WTC11 (cell line): Measurements from ENCODE around the gene PAK3. TPM values are rescaled to one million over a fixed set of nuclear protein-coding genes. Genes with fewer than 3 reads are reported as not detected.

Source experiments
- ATAC-seq: fragments of 200-7000 bp; cut with Tn5 transposase; 2 replicates; pipeline ENCODE4 v1.10.0; 2021; ENCODE audit warnings: mild to moderate bottlenecking, moderate library complexity
- CTCF ChIA-PET: fragments of 300-600 bp; sonication (Branson Sonifier 250); formaldehyde crosslinking; loops from one replicate; lab custom pipeline; 2021; ENCODE audit warnings: antibody characterized with exemption; lab: Charles Lee
- POLR2A ChIA-PET: fragments of 350-600 bp; sonication (Branson Sonifier 250); formaldehyde crosslinking; loops from one replicate; lab custom pipeline; 2021; ENCODE audit warnings: antibody characterized with exemption; lab: Charles Lee
- DNase-seq: peaks from one replicate; pipeline ENCODE4 v3.0.0; 2021; ENCODE audit warnings: low spot score
- H3K27ac Mint-ChIP-seq: 2 replicates; pipeline ENCODE4 v1.8.0; 2021; ENCODE audit warnings: mixed read lengths
- H3K27me3 Mint-ChIP-seq: 2 replicates; pipeline ENCODE4 v1.8.0; 2021; ENCODE audit warnings: low read depth, mild to moderate bottlenecking, moderate library complexity, mixed read lengths
- H3K36me3 Mint-ChIP-seq: 2 replicates; pipeline ENCODE4 v1.8.0; 2021; ENCODE audit warnings: mixed read lengths
- H3K4me1 Mint-ChIP-seq: 2 replicates; pipeline ENCODE4 v1.8.0; 2022; ENCODE audit warnings: mixed read lengths
- H3K4me3 Mint-ChIP-seq: 2 replicates; pipeline ENCODE4 v1.8.0; 2021; ENCODE audit warnings: mild to moderate bottlenecking, moderate library complexity, mixed read lengths
- H3K9me3 Mint-ChIP-seq: 2 replicates; pipeline ENCODE4 v1.8.0; 2021; ENCODE audit warnings: mixed read lengths
- ARID4B ChIP-seq: sonication (generic); formaldehyde crosslinking; IDR thresholded peaks from 2 replicates; pipeline ENCODE4 v1.8.0; 2023; ENCODE audit warnings: missing genetic modification reagents, mild to moderate bottlenecking, borderline replicate concordance
- CBFB ChIP-seq: sonication (generic); formaldehyde crosslinking; IDR thresholded peaks from 2 replicates; pipeline ENCODE4 v1.8.1; 2022; ENCODE audit warnings: mild to moderate bottlenecking, low read depth, missing genetic modification reagents
- CREM ChIP-seq: sonication (generic); formaldehyde crosslinking; IDR thresholded peaks from 2 replicates; pipeline ENCODE4 v1.8.1; 2022; ENCODE audit warnings: mild to moderate bottlenecking, missing genetic modification reagents, moderate library complexity
- ERG ChIP-seq: fragments of 250-450 bp; sonication (Bioruptor Pico); IDR thresholded peaks from 2 replicates; pipeline ENCODE4 v1.8.0; 2021; ENCODE audit warnings: mild to moderate bottlenecking
- FOXK1 ChIP-seq: sonication (generic); formaldehyde crosslinking; IDR thresholded peaks from 2 replicates; pipeline ENCODE4 v1.8.0; 2022; ENCODE audit warnings: mild to moderate bottlenecking, moderate library complexity, missing genetic modification reagents
- IRF2 ChIP-seq: sonication (generic); formaldehyde crosslinking; IDR thresholded peaks from 2 replicates; pipeline ENCODE4 v1.8.0; 2022; ENCODE audit warnings: low read depth, missing genetic modification reagents, borderline replicate concordance
- JAZF1 ChIP-seq: fragments of 250-450 bp; sonication (Bioruptor Pico); IDR thresholded peaks from 2 replicates; pipeline ENCODE4 v1.9.0; 2021; ENCODE audit warnings: moderate library complexity, mild to moderate bottlenecking, inconsistent platforms
- JUN ChIP-seq: sonication (generic); formaldehyde crosslinking; IDR thresholded peaks from 2 replicates; pipeline ENCODE4 v1.8.0; 2023; ENCODE audit warnings: mild to moderate bottlenecking, missing genetic modification reagents
- MAX ChIP-seq: sonication (generic); formaldehyde crosslinking; IDR thresholded peaks from 2 replicates; pipeline ENCODE4 v1.8.0; 2022; ENCODE audit warnings: mild to moderate bottlenecking, missing genetic modification reagents
- NR1H2 ChIP-seq: sonication (generic); formaldehyde crosslinking; IDR thresholded peaks from 2 replicates; pipeline ENCODE4 v1.9.0; 2021; ENCODE audit warnings: mild to moderate bottlenecking, moderate library complexity, missing genetic modification reagents
- OVOL2 ChIP-seq: fragments of 250-450 bp; sonication (Bioruptor Pico); IDR thresholded peaks from 2 replicates; pipeline ENCODE4 v1.9.0; 2021; ENCODE audit warnings: mild to moderate bottlenecking, borderline replicate concordance
- RELA ChIP-seq: sonication (generic); formaldehyde crosslinking; IDR thresholded peaks from 2 replicates; pipeline ENCODE4 v1.8.1; 2022; ENCODE audit warnings: missing genetic modification reagents, mild to moderate bottlenecking, borderline replicate concordance
- TEAD4 ChIP-seq: sonication (generic); formaldehyde crosslinking; IDR thresholded peaks from 2 replicates; pipeline ENCODE4 v1.8.0; 2022; ENCODE audit warnings: mild to moderate bottlenecking, missing genetic modification reagents
- ZNF121 ChIP-seq: sonication (generic); formaldehyde crosslinking; IDR thresholded peaks from 2 replicates; pipeline ENCODE4 v1.8.0; 2023; ENCODE audit warnings: missing genetic modification reagents
- ZNF317 ChIP-seq: sonication (generic); formaldehyde crosslinking; IDR thresholded peaks from 2 replicates; pipeline ENCODE4 v1.8.1; 2023; ENCODE audit warnings: low read depth, mild to moderate bottlenecking, moderate library complexity, missing genetic modification reagents, borderline replicate concordance
- ZNF416 ChIP-seq: fragments of 250-450 bp; sonication (Bioruptor Pico); IDR thresholded peaks from 2 replicates; pipeline ENCODE4 v1.9.0; 2021; ENCODE audit warnings: mild to moderate bottlenecking, inconsistent platforms
- ZNF671 ChIP-seq: fragments of 250-450 bp; sonication (Bioruptor Pico); IDR thresholded peaks from 2 replicates; pipeline ENCODE4 v1.8.0; 2021; ENCODE audit warnings: mild to moderate bottlenecking
- total RNA-seq: library from RNA; stranded (reverse); gene quantifications from 3 replicates; pipeline ENCODE4 v1.2.3, GENCODE V29; 2021
- TF ChIP-seq, protein P1 (sequence below): sonication (generic); formaldehyde crosslinking; IDR thresholded peaks from 2 replicates; pipeline ENCODE4 v1.8.1; 2023; ENCODE audit warnings: mild to moderate bottlenecking, missing genetic modification reagents, moderate library complexity
- TF ChIP-seq, protein P2 (sequence below): sonication (generic); formaldehyde crosslinking; IDR thresholded peaks from 2 replicates; pipeline ENCODE4 v1.8.1; 2023; ENCODE audit warnings: mild to moderate bottlenecking, missing genetic modification reagents, moderate library complexity

PAK3 gene
- total RNA-seq, 1 experiment from 2014 or later, result 5.1 TPM

DNA sequence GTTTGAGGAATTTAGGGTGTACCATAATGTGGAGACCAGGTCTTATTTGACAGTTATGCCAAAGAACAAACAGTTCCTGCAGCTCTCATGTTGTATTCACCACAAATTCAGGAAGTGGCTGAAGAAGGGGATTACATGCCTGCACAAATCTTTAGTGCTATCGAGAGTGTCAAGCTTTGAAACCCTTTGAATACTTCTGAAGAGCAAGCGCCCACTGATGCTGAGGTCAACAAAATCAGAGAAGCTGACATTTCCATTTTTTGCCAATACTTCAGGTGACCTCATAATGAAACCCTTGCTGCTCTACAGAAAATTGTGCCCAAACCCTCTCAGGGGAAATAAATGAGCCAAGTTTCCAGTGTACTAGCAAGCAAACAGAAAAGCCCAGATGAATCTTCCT is 28.4 kb downstream of the PAK3 start:
- ATAC-seq, result no peak

DNA sequence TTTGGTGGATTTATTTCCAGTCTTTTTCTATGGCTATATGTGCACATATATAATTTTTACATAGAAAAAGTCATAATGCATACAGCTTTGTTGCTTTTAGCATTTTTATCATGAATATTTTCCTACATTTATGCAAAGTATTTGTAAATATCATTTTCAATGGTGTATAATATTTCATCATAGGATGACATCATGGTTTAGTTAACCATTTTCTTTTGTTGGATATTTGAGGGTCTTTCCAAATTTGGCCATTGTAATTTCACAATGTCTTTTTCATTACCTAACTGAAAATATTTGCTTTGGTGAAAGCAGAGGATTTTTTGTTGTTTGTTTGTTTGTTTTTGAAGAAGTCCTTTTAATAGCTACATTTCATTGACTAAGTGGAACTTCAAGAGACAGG is 31.0 kb downstream of the PAK3 start:
- no peak overlapping the region for H3K27ac Mint-ChIP-seq
- no peaks in the 10 kb centered on the region; the same call in 1 of the 2 replicates for H3K27me3 Mint-ChIP-seq
- H3K4me3 Mint-ChIP-seq, result no peak overlapping the region
- CTCF ChIA-PET, result no interaction called here
- H3K36me3 Mint-ChIP-seq, result peaks cover 4% of the 10 kb centered on the region; the same call in 1 of the 2 replicates
- POLR2A ChIA-PET, result interaction anchor here (0.7 kb wide), 1 partner anchor 499 kb away, joined by 3 read pairs; no protein-coding TSS in a partner anchor
- TF ChIP-seq JUN (no peak), ZNF317 (CRISPR knock-in tag) (no peak)
- TF ChIP-seq, protein P1, sequence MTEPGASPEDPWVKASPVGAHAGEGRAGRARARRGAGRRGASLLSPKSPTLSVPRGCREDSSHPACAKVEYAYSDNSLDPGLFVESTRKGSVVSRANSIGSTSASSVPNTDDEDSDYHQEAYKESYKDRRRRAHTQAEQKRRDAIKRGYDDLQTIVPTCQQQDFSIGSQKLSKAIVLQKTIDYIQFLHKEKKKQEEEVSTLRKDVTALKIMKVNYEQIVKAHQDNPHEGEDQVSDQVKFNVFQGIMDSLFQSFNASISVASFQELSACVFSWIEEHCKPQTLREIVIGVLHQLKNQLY (CRISPR knock-in tag), result no peak
- TF ChIP-seq, all 79 proteins: peak for 0
- ATAC-seq (no peak), DNase-seq (no peak)
- Mint-ChIP-seq H3K9me3 (no peaks in the 10 kb centered on the region), H3K4me1 (no peaks in the 10 kb centered on the region)

More for the DNA sequence above, 28.4 kb downstream of the PAK3 start:
- peaks cover 4% of the 10 kb centered on the region; the same call in 1 of the 2 replicates for H3K36me3 Mint-ChIP-seq
- H3K27ac Mint-ChIP-seq, result no peak overlapping the region
- CTCF ChIA-PET, result no interaction called here
- no peak overlapping the region for H3K4me3 Mint-ChIP-seq
- H3K4me1 Mint-ChIP-seq, result peaks cover 5% of the 10 kb centered on the region
- TF ChIP-seq JAZF1 (CRISPR knock-in tag), result no peak
- no peak for TF ChIP-seq TEAD4 (CRISPR knock-in tag)
- TF ChIP-seq, protein P2, sequence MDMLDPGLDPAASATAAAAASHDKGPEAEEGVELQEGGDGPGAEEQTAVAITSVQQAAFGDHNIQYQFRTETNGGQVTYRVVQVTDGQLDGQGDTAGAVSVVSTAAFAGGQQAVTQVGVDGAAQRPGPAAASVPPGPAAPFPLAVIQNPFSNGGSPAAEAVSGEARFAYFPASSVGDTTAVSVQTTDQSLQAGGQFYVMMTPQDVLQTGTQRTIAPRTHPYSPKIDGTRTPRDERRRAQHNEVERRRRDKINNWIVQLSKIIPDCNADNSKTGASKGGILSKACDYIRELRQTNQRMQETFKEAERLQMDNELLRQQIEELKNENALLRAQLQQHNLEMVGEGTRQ (CRISPR knock-in tag), result no peak
- TF ChIP-seq OVOL2 (CRISPR knock-in tag), result no peak
- TF ChIP-seq ERG (CRISPR knock-in tag), result no peak
- TF ChIP-seq NR1H2, result no peak
- TF ChIP-seq FOXK1 (CRISPR knock-in tag), result no peak
- no peaks in the 10 kb centered on the region for H3K9me3 Mint-ChIP-seq
- DNase-seq, result no peak
- POLR2A ChIA-PET, result no interaction called here
- no peaks in the 10 kb centered on the region; the same call in 1 of the 2 replicates for H3K27me3 Mint-ChIP-seq

DNA sequence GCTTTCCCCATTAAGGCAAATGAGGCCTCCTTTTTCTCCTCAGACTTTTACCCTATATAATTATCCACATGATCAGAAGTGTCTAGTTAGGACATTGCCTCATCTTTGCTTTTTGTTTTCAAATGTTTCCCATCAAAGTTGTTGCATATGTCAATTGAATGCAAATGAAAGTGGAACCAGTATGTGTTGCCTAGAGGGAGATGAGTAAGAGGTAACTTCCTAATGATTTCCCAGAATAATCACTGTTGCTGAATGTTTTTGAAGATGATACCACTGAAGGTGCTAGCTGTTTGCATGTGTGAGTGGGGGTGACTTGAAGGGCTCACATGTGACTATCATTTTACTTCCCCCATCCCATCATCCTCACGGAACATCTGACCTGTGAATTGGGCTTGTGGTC is 33.9 kb downstream of the PAK3 start:
- Mint-ChIP-seq H3K4me1 (no peaks in the 10 kb centered on the region), H3K36me3 (no peaks in the 10 kb centered on the region), H3K9me3 (no peaks in the 10 kb centered on the region), H3K4me3 (no peak overlapping the region), H3K27ac (no peak overlapping the region), H3K27me3 (no peaks in the 10 kb centered on the region; the same call in 1 of the 2 replicates)
- ChIA-PET CTCF (no interaction called here), POLR2A (no interaction called here)
- TF ChIP-seq ARID4B (CRISPR knock-in tag) (no peak), RELA (no peak), MAX (no peak), ZNF121 (CRISPR knock-in tag) (no peak), ZNF416 (CRISPR knock-in tag) (no peak), IRF2 (CRISPR knock-in tag) (no peak), CBFB (CRISPR knock-in tag) (no peak), FOXK1 (CRISPR knock-in tag) (no peak), CREM (CRISPR knock-in tag) (no peak), ZNF671 (no peak)
- DNase-seq (no peak), ATAC-seq (no peak)
